A549 (cell line): Measurements from ENCODE around the gene OR7A17. TPM values are rescaled to one million over a fixed set of nuclear protein-coding genes. Genes with fewer than 3 reads are reported as not detected.

Experiments
- ATAC-seq, 2 experiments: fragments of 200-7000 bp in 1 of 2; fragments of >200 bp in 1 of 2; cut with Nextera tagmentation in 1 of 2; cut with Tn5 transposase in 1 of 2; 3 replicates each; pipeline versions ENCODE4 v1.8.0 to v1.9.1; 2018 to 2020; ENCODE audit warnings: mild to moderate bottlenecking in 1 of 2, moderate library complexity in 1 of 2
- CTCF ChIA-PET: fragments of 300-600 bp; sonication (Branson Sonifier 250); formaldehyde crosslinking; extraction: SDS; loops from one replicate; lab custom pipeline; 2021; ENCODE audit warnings: antibody characterized with exemption, inconsistent platforms; lab: Yijun Ruan, JAX
- POLR2A ChIA-PET: fragments of 350-600 bp; formaldehyde crosslinking; extraction: SDS; loops from one replicate; lab custom pipeline; 2021; ENCODE audit warnings: antibody characterized with exemption, inconsistent platforms; lab: Yijun Ruan, JAX
- DNase-seq, 2 experiments: peaks; one replicate each; pipeline versions ENCODE4 v3.0.0 to v3.0.0-alpha.2; 2011 to 2016; ENCODE audit warnings: low read depth in 1 of 2, low spot score in 1 of 2
- FAIRE-seq: peaks from 2 replicates; lab custom pipeline; 2011; peaks lifted over from hg19 to GRCh38; lab: Jason Lieb, UNC
- H3K27ac ChIP-seq, 2 experiments: fragments of >200 bp; sonication (Bioruptor Twin); formaldehyde crosslinking; 3 replicates each; pipeline ENCODE4 v1.5.1; 2016 to 2017
- H3K4me1 ChIP-seq: fragments of >200 bp; sonication (Bioruptor Twin); formaldehyde crosslinking; 3 replicates; pipeline ENCODE4 v1.6.1; 2016
- H3K4me2 ChIP-seq: fragments of >200 bp; sonication (Bioruptor Twin); formaldehyde crosslinking; 3 replicates; pipeline ENCODE4 v1.6.1; 2016
- H3K4me3 ChIP-seq: fragments of >200 bp; sonication (Bioruptor Twin); formaldehyde crosslinking; 3 replicates; pipeline ENCODE4 v1.5.1; 2016
- H3K9me3 ChIP-seq: fragments of >200 bp; sonication (Bioruptor Twin); formaldehyde crosslinking; 3 replicates; pipeline ENCODE4 v1.6.1; 2016
- BHLHE40 ChIP-seq: IDR thresholded peaks from 2 replicates; pipeline ENCODE4 v1.6.1; 2012; ENCODE audit warnings: low read depth, low read length, inconsistent platforms
- CBX2 ChIP-seq: fragments of 200-600 bp; sonication (generic); IDR thresholded peaks from 2 replicates; pipeline ENCODE4 v1.6.1; 2016; ENCODE audit warnings: low read depth, mild to moderate bottlenecking, borderline replicate concordance
- CBX8 ChIP-seq: fragments of 200-600 bp; sonication (generic); IDR thresholded peaks from 2 replicates; pipeline ENCODE4 v1.6.1; 2016
- CEBPB ChIP-seq, 2 experiments: fragments of >200 bp in 1 of 2; sonication (Bioruptor Twin) in 1 of 2; formaldehyde crosslinking in 1 of 2; IDR thresholded peaks; 2 replicates each; pipeline ENCODE4 v1.6.1; 2012 to 2016
- CHD2 ChIP-seq: fragments of 150-350 bp; IDR thresholded peaks from 2 replicates; pipeline ENCODE4 v1.6.1; 2014; ENCODE audit warnings: low read length; ENCODE audit not compliant: partially characterized antibody
- CTCF ChIP-seq: fragments of >200 bp; sonication (Bioruptor Twin); formaldehyde crosslinking; IDR thresholded peaks from 3 replicates; pipeline ENCODE4 v1.5.1; 2016
- EHF ChIP-seq: fragments of 250-450 bp; sonication (Bioruptor Pico); IDR thresholded peaks from 2 replicates; pipeline ENCODE4 v1.5.0; 2020; ENCODE audit warnings: mild to moderate bottlenecking
- ESRRA ChIP-seq: fragments of 150-350 bp; IDR thresholded peaks from 2 replicates; pipeline ENCODE4 v1.6.1; 2014; ENCODE audit warnings: mild to moderate bottlenecking, low read length, borderline replicate concordance
- FOSL2 ChIP-seq, 2 experiments: fragments of 450-650 bp in 1 of 2; fragments of >200 bp in 1 of 2; sonication (Bioruptor Twin) in 1 of 2; formaldehyde crosslinking; IDR thresholded peaks; 2 replicates each; pipeline versions ENCODE4 v1.5.0 to v1.6.1; 2016 to 2020; ENCODE audit warnings: mild to moderate bottlenecking in 1 of 2, moderate library complexity in 1 of 2
- FOXS1 ChIP-seq: fragments of 250-450 bp; sonication (Bioruptor Pico); IDR thresholded peaks from 2 replicates; pipeline ENCODE4 v1.5.0; 2020; ENCODE audit warnings: mild to moderate bottlenecking, moderate library complexity
- HDAC2 ChIP-seq: fragments of 200-600 bp; sonication (generic); IDR thresholded peaks from 2 replicates; pipeline ENCODE4 v1.6.1; 2016
- HEYL ChIP-seq: fragments of 250-450 bp; sonication (Bioruptor Pico); IDR thresholded peaks from 2 replicates; pipeline ENCODE4 v1.8.0; 2021; ENCODE audit warnings: mild to moderate bottlenecking, moderate library complexity
- HOXA7 ChIP-seq: fragments of 250-450 bp; sonication (Bioruptor Pico); IDR thresholded peaks from 2 replicates; pipeline ENCODE4 v1.5.0; 2020; ENCODE audit warnings: mild to moderate bottlenecking, moderate library complexity
- HOXB5 ChIP-seq: fragments of 250-450 bp; sonication (Bioruptor Pico); IDR thresholded peaks from 2 replicates; pipeline ENCODE4 v1.5.0; 2020; ENCODE audit warnings: mild to moderate bottlenecking, moderate library complexity
- KDM1A ChIP-seq: fragments of 200-600 bp; sonication (generic); IDR thresholded peaks from 2 replicates; pipeline ENCODE4 v1.6.1; 2016; ENCODE audit warnings: low read depth, mild to moderate bottlenecking
- MAZ ChIP-seq: fragments of 150-350 bp; IDR thresholded peaks from 2 replicates; pipeline ENCODE4 v1.6.1; 2014; ENCODE audit warnings: antibody characterized with exemption, low read depth, low read length, borderline replicate concordance
- NFE2L2 ChIP-seq: fragments of 150-350 bp; conservative IDR thresholded peaks from 2 replicates; pipeline ENCODE4 v1.6.1; 2014; ENCODE audit warnings: low read length
- NPAS2 ChIP-seq: fragments of 250-450 bp; sonication (Bioruptor Pico); IDR thresholded peaks from 2 replicates; pipeline ENCODE4 v1.8.0; 2022; ENCODE audit warnings: mild to moderate bottlenecking, moderate library complexity, borderline replicate concordance
- NR3C1 ChIP-seq: fragments of >200 bp; sonication (Bioruptor Twin); formaldehyde crosslinking; IDR thresholded peaks from 3 replicates; pipeline ENCODE4 v1.6.1; 2017
- PHF8 ChIP-seq: fragments of 200-600 bp; sonication (generic); IDR thresholded peaks from 2 replicates; pipeline ENCODE4 v1.6.1; 2016; ENCODE audit warnings: low read depth, mild to moderate bottlenecking, antibody characterized with exemption, moderate library complexity, borderline replicate concordance
- POLR2A ChIP-seq: IDR thresholded peaks from 2 replicates; pipeline ENCODE4 v1.6.1; 2012; ENCODE audit warnings: mild to moderate bottlenecking, low read length
- POLR2AphosphoS2 ChIP-seq: conservative IDR thresholded peaks from 2 replicates; pipeline ENCODE4 v1.6.1; 2012; ENCODE audit warnings: low read length, improper control_type of control experiment, inconsistent platforms
- RAD21 ChIP-seq, 2 experiments: fragments of >200 bp in 1 of 2; sonication (Bioruptor Twin) in 1 of 2; formaldehyde crosslinking in 1 of 2; IDR thresholded peaks in 1 of 2; conservative IDR thresholded peaks in 1 of 2; 2 replicates in 1 of 2; 3 replicates in 1 of 2; pipeline ENCODE4 v1.6.1; 2012 to 2018; ENCODE audit warnings: inconsistent platforms in 1 of 2
- RCOR1 ChIP-seq: fragments of 150-350 bp; IDR thresholded peaks from 2 replicates; pipeline ENCODE4 v1.6.1; 2014; ENCODE audit warnings: antibody characterized with exemption, low read length, low read depth
- TFCP2L1 ChIP-seq: fragments of 250-450 bp; sonication (Bioruptor Pico); IDR thresholded peaks from 2 replicates; pipeline ENCODE4 v1.5.0; 2021; ENCODE audit warnings: mild to moderate bottlenecking
- ZSCAN20 ChIP-seq: fragments of 250-450 bp; sonication (Bioruptor Pico); IDR thresholded peaks from 2 replicates; pipeline ENCODE4 v1.8.0; 2022; ENCODE audit warnings: mild to moderate bottlenecking, moderate library complexity
- WGBS: methylation state at CpG from one replicate; pipeline ENCODE4 v1.1.6; 2017; ENCODE audit errors: missing lambda C conversion rate; 5-methylcytosine and 5-hydroxymethylcytosine counted together
- polyA plus RNA-seq, 4 experiments: library from polyadenylated mRNA; depleted of rRNA in 3 of 4; stranded (reverse); fragments of >200 nt; fragmentation: RNase III in 1 of 4; extraction: RNeasy Plus Mini Kit Qiagen cat#74134 plus additional on column Dnase treatment in 1 of 4; gene quantifications; 2 replicates in 3 of 4; 3 replicates in 1 of 4; pipeline ENCODE4 v1.2.3, GENCODE V29; 2011 to 2017
- TF ChIP-seq, protein P1 (sequence below): fragments of >200 bp; sonication (Bioruptor Twin); formaldehyde crosslinking; IDR thresholded peaks from 2 replicates; pipeline ENCODE4 v1.6.1; 2016
- TF ChIP-seq, protein P2 (sequence below): fragments of 200-600 bp; sonication (generic); IDR thresholded peaks from 2 replicates; pipeline ENCODE4 v1.6.1; 2016; ENCODE audit warnings: antibody characterized with exemption, mild to moderate bottlenecking, moderate library complexity

Gene OR7A17
- polyA plus RNA-seq, 2 of the 4 experiments (the other 2 are of a cell fraction): not detected

DNA sequence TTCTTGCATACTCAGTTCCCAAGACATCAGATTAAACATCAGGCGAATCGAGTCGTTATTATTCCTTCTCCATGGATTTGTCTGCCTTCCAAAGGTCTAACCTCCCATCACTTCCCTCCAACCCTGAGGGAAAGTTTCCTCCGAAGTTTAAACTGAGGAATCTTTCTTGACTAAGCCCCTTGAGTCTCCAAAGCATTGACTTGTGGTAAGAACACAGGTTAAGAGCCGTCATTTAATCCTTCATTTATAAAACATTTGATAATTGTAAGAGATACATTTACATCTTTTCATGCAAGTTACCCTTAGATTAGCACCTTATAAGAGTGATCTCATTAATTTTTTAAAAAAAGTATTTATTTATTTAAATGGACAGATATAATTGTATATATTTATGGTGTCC, 37.1 kb downstream of the OR7A17 start, which contains the start of gene OR7A10:
TSS of gene OR7A10 (minus strand) at position 101 of the 400 bp plus-strand sequence. CDS start 7,045 bp downstream, outside the sequence.
- H3K4me2 ChIP-seq: no peak within 1 kb of the TSS
- H3K4me3 ChIP-seq: no peak within 1 kb of the TSS
- POLR2A ChIA-PET: no interaction called here
- H3K4me1 ChIP-seq: no peaks in the 10 kb centered on the region
- TF ChIP-seq MAZ (no peak), BHLHE40 (no peak), ZSCAN20 (CRISPR knock-in tag) (no peak), RAD21 (conservative IDR thresholded peaks at IDR 0.05 in 1 of 2, IDR thresholded peaks at IDR 0.05 in 1 of 2) (no peak), HOXB5 (no peak), CHD2 (no peak), CTCF (no peak), POLR2AphosphoS2 (no peak), HEYL (CRISPR knock-in tag) (no peak), NPAS2 (no peak), FOXS1 (no peak), CEBPB (IDR thresholded peaks at IDR 0.05) (no peak)
- TF ChIP-seq, protein P1, sequence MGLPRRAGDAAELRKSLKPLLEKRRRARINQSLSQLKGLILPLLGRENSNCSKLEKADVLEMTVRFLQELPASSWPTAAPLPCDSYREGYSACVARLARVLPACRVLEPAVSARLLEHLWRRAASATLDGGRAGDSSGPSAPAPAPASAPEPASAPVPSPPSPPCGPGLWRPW: no peak
- no peak for DNase-seq
- CTCF ChIA-PET: no interaction called here
- FAIRE-seq: no peak
- no peak within 1 kb of the TSS for H3K27ac ChIP-seq
- no peaks in the 10 kb centered on the region for H3K9me3 ChIP-seq
- ATAC-seq: no peak
- 3% methylated on average over 5 of the region's 5 CpGs for WGBS

- 0% methylated on average over 6 of the region's 6 CpGs for WGBS
- POLR2A ChIA-PET: no interaction called here
- CTCF ChIA-PET: no interaction called here
Observed at GRCh38 chr19:14843578-14843977, 42.4 kb downstream of the OR7A17 start.

DNA sequence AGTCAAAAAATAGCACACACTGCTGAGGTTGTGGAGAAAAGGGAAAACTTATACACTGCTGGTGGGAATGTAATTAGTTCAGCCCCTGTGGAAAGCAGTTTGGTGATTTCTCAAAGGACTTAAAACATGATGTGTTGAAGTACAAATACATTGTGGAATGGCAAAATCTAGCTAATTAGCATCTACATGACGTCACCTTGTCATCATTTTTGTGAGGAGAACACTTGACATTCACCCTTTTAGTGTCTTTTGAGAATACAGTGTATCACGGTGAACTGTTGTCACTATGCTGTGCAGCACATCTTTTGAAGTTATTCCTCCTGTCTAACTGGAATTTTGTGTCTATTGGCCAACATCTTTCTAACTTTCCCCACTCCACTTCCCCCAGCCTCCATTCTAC, 42.8 kb downstream of the OR7A17 start:
- ChIA-PET POLR2A (no interaction called here), CTCF (no interaction called here)
- Histone ChIP-seq H3K4me3 (no peak overlapping the region), H3K27ac (no peak overlapping the region), H3K4me2 (no peak overlapping the region), H3K9me3 (0 out of 3 replicates have a peak, but pooled peaks cover 3% of the 10 kb centered on the region), H3K4me1 (no peaks in the 10 kb centered on the region)
- FAIRE-seq: no peak
- WGBS: 38% methylated on average over 2 of the region's 2 CpGs
- TF ChIP-seq HOXA7 (no peak), RCOR1 (no peak), HOXB5 (no peak), NPAS2 (no peak), BHLHE40 (no peak), NFE2L2 (no peak), FOXS1 (no peak), NR3C1 (no peak), HEYL (CRISPR knock-in tag) (no peak), PHF8 (no peak), EHF (CRISPR knock-in tag) (no peak), CBX2 (no peak), TFCP2L1 (no peak), ESRRA (no peak), KDM1A (no peak), CBX8 (no peak), MAZ (no peak), CHD2 (no peak)
- TF ChIP-seq, protein P2, sequence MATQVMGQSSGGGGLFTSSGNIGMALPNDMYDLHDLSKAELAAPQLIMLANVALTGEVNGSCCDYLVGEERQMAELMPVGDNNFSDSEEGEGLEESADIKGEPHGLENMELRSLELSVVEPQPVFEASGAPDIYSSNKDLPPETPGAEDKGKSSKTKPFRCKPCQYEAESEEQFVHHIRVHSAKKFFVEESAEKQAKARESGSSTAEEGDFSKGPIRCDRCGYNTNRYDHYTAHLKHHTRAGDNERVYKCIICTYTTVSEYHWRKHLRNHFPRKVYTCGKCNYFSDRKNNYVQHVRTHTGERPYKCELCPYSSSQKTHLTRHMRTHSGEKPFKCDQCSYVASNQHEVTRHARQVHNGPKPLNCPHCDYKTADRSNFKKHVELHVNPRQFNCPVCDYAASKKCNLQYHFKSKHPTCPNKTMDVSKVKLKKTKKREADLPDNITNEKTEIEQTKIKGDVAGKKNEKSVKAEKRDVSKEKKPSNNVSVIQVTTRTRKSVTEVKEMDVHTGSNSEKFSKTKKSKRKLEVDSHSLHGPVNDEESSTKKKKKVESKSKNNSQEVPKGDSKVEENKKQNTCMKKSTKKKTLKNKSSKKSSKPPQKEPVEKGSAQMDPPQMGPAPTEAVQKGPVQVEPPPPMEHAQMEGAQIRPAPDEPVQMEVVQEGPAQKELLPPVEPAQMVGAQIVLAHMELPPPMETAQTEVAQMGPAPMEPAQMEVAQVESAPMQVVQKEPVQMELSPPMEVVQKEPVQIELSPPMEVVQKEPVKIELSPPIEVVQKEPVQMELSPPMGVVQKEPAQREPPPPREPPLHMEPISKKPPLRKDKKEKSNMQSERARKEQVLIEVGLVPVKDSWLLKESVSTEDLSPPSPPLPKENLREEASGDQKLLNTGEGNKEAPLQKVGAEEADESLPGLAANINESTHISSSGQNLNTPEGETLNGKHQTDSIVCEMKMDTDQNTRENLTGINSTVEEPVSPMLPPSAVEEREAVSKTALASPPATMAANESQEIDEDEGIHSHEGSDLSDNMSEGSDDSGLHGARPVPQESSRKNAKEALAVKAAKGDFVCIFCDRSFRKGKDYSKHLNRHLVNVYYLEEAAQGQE: no peak
- DNase-seq: no peak
- no peak for ATAC-seq

More at GRCh38 chr19:14843578-14843977, 42.4 kb downstream of the OR7A17 start:
- TF ChIP-seq POLR2AphosphoS2 (no peak), POLR2A (no peak), FOSL2 (IDR thresholded peaks at IDR 0.05) (no peak), FOSL2 (CRISPR knock-in tag; IDR thresholded peaks at IDR 0.05) (no peak), ZSCAN20 (CRISPR knock-in tag) (no peak), HDAC2 (no peak)
- TF ChIP-seq, all 56 proteins: peak for 0
- Histone ChIP-seq H3K4me2 (no peak overlapping the region), H3K4me1 (no peaks in the 10 kb centered on the region), H3K27ac (no peak overlapping the region), H3K4me3 (no peak overlapping the region), H3K9me3 (0 out of 3 replicates have a peak, but pooled peaks cover 3% of the 10 kb centered on the region)
- ATAC-seq (no peak), DNase-seq (no peak), FAIRE-seq (no peak)
